ENCODE results near the gene UBXN1.

Gene UBXN1

GRCh38 chr11:62632492-62632891 is 46.4 kb downstream of the UBXN1 start:
- DNase-seq = no peak

- no peak for DNase-seq
Measured at GRCh38 chr11:62627713-62628112, 51.2 kb downstream of the UBXN1 start.
